ENCODE results near the gene SLC10A7.

SLC10A7 gene

GRCh38 chr4:146288193-146288592 lies 233.5 kb downstream of the SLC10A7 start (continued):
- TF ChIP-seq POU6F1 (CRISPR knock-in tag; IDR thresholded peaks at IDR 0.05; ENCODE audit: borderline replicate concordance, low read depth) (no peak), ARNTL (CRISPR knock-in tag; IDR thresholded peaks at IDR 0.05; ENCODE audit: borderline replicate concordance, low read depth) (no peak), ISL1 (CRISPR knock-in tag; IDR thresholded peaks at IDR 0.05) (no peak)

GRCh38 chr4:146285037-146285436 lies 236.7 kb downstream of the SLC10A7 start:
- TF ChIP-seq POU6F1 (CRISPR knock-in tag; IDR thresholded peaks at IDR 0.05; ENCODE audit: borderline replicate concordance, low read depth) (no peak), PATZ1 (CRISPR knock-in tag; IDR thresholded peaks at IDR 0.05; ENCODE audit: borderline replicate concordance) (no peak), RARB (CRISPR knock-in tag; IDR thresholded peaks at IDR 0.05) (no peak), TCF4 (CRISPR knock-in tag; IDR thresholded peaks at IDR 0.05; ENCODE audit: borderline replicate concordance) (no peak), ESRRG (CRISPR knock-in tag; IDR thresholded peaks at IDR 0.05) (no peak), GLIS3 (CRISPR knock-in tag; IDR thresholded peaks at IDR 0.05) (no peak), CSDC2 (CRISPR knock-in tag; IDR thresholded peaks at IDR 0.05) (no peak), CSRNP3 (CRISPR knock-in tag; IDR thresholded peaks at IDR 0.05) (no peak), TSHZ2 (CRISPR knock-in tag; IDR thresholded peaks at IDR 0.05) (no peak), ZFP3 (CRISPR knock-in tag; IDR thresholded peaks at IDR 0.05) (no peak), ZNF8 (CRISPR knock-in tag; IDR thresholded peaks at IDR 0.05) (no peak), SNAI2 (CRISPR knock-in tag; IDR thresholded peaks at IDR 0.05) (no peak), ZNF70 (CRISPR knock-in tag; IDR thresholded peaks at IDR 0.05) (no peak), CREB5 (CRISPR knock-in tag; IDR thresholded peaks at IDR 0.05; ENCODE audit: low read depth) (no peak), ZC3H10 (CRISPR knock-in tag; IDR thresholded peaks at IDR 0.05) (no peak), BACH2 (CRISPR knock-in tag; IDR thresholded peaks at IDR 0.05; ENCODE audit: borderline replicate concordance) (no peak), ARNTL (CRISPR knock-in tag; IDR thresholded peaks at IDR 0.05; ENCODE audit: borderline replicate concordance, low read depth) (no peak)
- no peak for ATAC-seq
